ENCODE data around the gene UHRF2.

The UHRF2 gene

DNA sequence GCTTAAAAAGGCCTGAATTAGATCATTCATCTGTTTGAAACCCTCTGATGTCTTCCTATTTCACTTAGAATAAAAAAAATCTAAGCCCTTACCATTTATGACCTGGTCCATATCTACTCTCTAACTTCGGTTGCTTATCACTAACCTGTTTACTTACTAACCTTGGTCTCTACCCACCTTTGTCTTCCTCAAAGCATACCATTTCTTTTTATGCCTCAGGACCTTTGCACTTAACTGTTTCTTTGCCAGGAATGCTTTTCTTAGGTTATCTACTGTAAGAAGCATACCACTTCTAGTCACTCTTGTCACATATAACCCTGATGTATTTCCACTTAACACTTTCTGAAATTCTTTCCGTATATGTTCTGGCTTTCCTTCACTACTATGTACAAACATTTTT, 67.0 kb downstream of the UHRF2 start:
- Histone ChIP-seq H2BK120ac (ENCODE audit: insufficient read depth, low read length, poor library complexity) (no peak overlapping the region), H3K14ac (ENCODE audit: low read length) (no peak overlapping the region), H2BK5ac (ENCODE audit: low read depth, low read length, poor library complexity) (no peak overlapping the region), H3K4ac (ENCODE audit: low read depth, low read length) (no peak overlapping the region), H2AFZ (ENCODE audit: insufficient read depth, low read length, poor library complexity) (no peak overlapping the region), H4K12ac (ENCODE audit: low read depth, low read length) (no peak overlapping the region), H3K9me3 (ENCODE audit: insufficient read depth, low read depth, low read length) (no peaks in the 10 kb centered on the region), H3K18ac (ENCODE audit: low read length) (no peak overlapping the region), H3K79me2 (ENCODE audit: control insufficient read depth, insufficient read depth, low read length, poor library complexity) (no peaks in the 10 kb centered on the region), H3K4me2 (ENCODE audit: low read length) (no peak overlapping the region), H3K4me3 (ENCODE audit: low read depth, low read length) (no peak overlapping the region), H2BK12ac (ENCODE audit: low read length) (no peak overlapping the region), H3K4me1 (ENCODE audit: control insufficient read depth in 1 of 2, insufficient read depth in 2 of 2, low read length in 2 of 2) (no peaks in the 10 kb centered on the region), H3K23ac (ENCODE audit: low read length) (no peak overlapping the region), H2AK5ac (ENCODE audit: low read length) (no peak overlapping the region), H3K9ac (ENCODE audit: low read length) (no peak overlapping the region), H4K91ac (ENCODE audit: low read depth, low read length) (no peak overlapping the region), H3K27me3 (ENCODE audit: insufficient read depth, low read length) (no peaks in the 10 kb centered on the region), H4K8ac (ENCODE audit: low read depth, low read length) (no peak overlapping the region), H3K79me1 (ENCODE audit: low read length) (no peaks in the 10 kb centered on the region), H3K27ac (ENCODE audit: low read depth, low read length) (no peak overlapping the region), H3K36me3 (ENCODE audit: control insufficient read depth in 1 of 2, insufficient read depth in 2 of 2, low read length in 2 of 2) (peaks cover 12 to 13% of the 10 kb centered on the region in 2 experiments)
- no CpG with 5 or more reads among the region's 2 CpGs for WGBS (ENCODE audit: extremely low coverage, insufficient coverage, insufficient read length)
- no peak for DNase-seq

GRCh38 chr9:6484210-6484609, 71.2 kb downstream of the UHRF2 start:
- Histone ChIP-seq H3K14ac (ENCODE audit: low read length) (no peak overlapping the region), H3K4me1 (ENCODE audit: control insufficient read depth in 1 of 2, insufficient read depth in 2 of 2, low read length in 2 of 2) (no peaks in the 10 kb centered on the region), H4K8ac (ENCODE audit: low read depth, low read length) (no peak overlapping the region), H3K79me2 (ENCODE audit: control insufficient read depth, insufficient read depth, low read length, poor library complexity) (no peaks in the 10 kb centered on the region), H3K4me2 (ENCODE audit: low read length) (no peak overlapping the region), H3K18ac (ENCODE audit: low read length) (no peak overlapping the region), H3K79me1 (ENCODE audit: low read length) (no peaks in the 10 kb centered on the region), H3K9ac (ENCODE audit: low read length) (no peak overlapping the region), H3K36me3 (ENCODE audit: control insufficient read depth in 1 of 2, insufficient read depth in 2 of 2, low read length in 2 of 2) (peaks cover 15 to 17% of the 10 kb centered on the region in 2 experiments), H3K23ac (ENCODE audit: low read length) (no peak overlapping the region), H3K9me3 (ENCODE audit: insufficient read depth, low read depth, low read length) (no peaks in the 10 kb centered on the region), H3K4ac (ENCODE audit: low read depth, low read length) (no peak overlapping the region), H2BK12ac (ENCODE audit: low read length) (no peak overlapping the region), H2BK5ac (ENCODE audit: low read depth, low read length, poor library complexity) (no peak overlapping the region), H2AFZ (ENCODE audit: insufficient read depth, low read length, poor library complexity) (no peak overlapping the region), H4K91ac (ENCODE audit: low read depth, low read length) (no peak overlapping the region), H3K27ac (ENCODE audit: low read depth, low read length) (no peak overlapping the region), H2BK120ac (ENCODE audit: insufficient read depth, low read length, poor library complexity) (no peak overlapping the region), H4K12ac (ENCODE audit: low read depth, low read length) (no peak overlapping the region), H2AK5ac (ENCODE audit: low read length) (no peak overlapping the region), H3K27me3 (ENCODE audit: insufficient read depth, low read length) (no peaks in the 10 kb centered on the region), H3K4me3 (ENCODE audit: low read depth, low read length) (no peak overlapping the region)
- whole genome bisulfite sequencing (ENCODE audit: extremely low coverage, insufficient coverage, insufficient read length), result no CpG with 5 or more reads among the region's 2 CpGs
- DNase-seq, result no peak

GRCh38 chr9:6488395-6488794, 75.4 kb downstream of the UHRF2 start:
- Histone ChIP-seq H3K4me2 (ENCODE audit: low read length) (no peak overlapping the region), H2AFZ (ENCODE audit: insufficient read depth, low read length, poor library complexity) (no peak overlapping the region), H4K12ac (ENCODE audit: low read depth, low read length) (no peak overlapping the region), H2BK120ac (ENCODE audit: insufficient read depth, low read length, poor library complexity) (no peak overlapping the region), H4K8ac (ENCODE audit: low read depth, low read length) (no peak overlapping the region), H2BK12ac (ENCODE audit: low read length) (no peak overlapping the region), H3K4ac (ENCODE audit: low read depth, low read length) (no peak overlapping the region), H3K14ac (ENCODE audit: low read length) (no peak overlapping the region), H3K4me1 (ENCODE audit: control insufficient read depth in 1 of 2, insufficient read depth in 2 of 2, low read length in 2 of 2) (no peaks in the 10 kb centered on the region), H3K9ac (ENCODE audit: low read length) (no peak overlapping the region), H3K9me3 (ENCODE audit: insufficient read depth, low read depth, low read length) (no peaks in the 10 kb centered on the region), H3K4me3 (ENCODE audit: low read depth, low read length) (no peak overlapping the region), H3K27ac (ENCODE audit: low read depth, low read length) (no peak overlapping the region), H3K27me3 (ENCODE audit: insufficient read depth, low read length) (no peaks in the 10 kb centered on the region), H3K36me3 (ENCODE audit: control insufficient read depth in 1 of 2, insufficient read depth in 2 of 2, low read length in 2 of 2) (peaks cover 11 to 12% of the 10 kb centered on the region in 2 experiments), H3K79me1 (ENCODE audit: low read length) (no peaks in the 10 kb centered on the region), H3K79me2 (ENCODE audit: control insufficient read depth, insufficient read depth, low read length, poor library complexity) (no peaks in the 10 kb centered on the region), H2AK5ac (ENCODE audit: low read length) (no peak overlapping the region), H3K18ac (ENCODE audit: low read length) (no peak overlapping the region), H2BK5ac (ENCODE audit: low read depth, low read length, poor library complexity) (no peak overlapping the region), H3K23ac (ENCODE audit: low read length) (no peak overlapping the region), H4K91ac (ENCODE audit: low read depth, low read length) (no peak overlapping the region)
- DNase-seq, result no peak
- no CpG with 5 or more reads among the region's 7 CpGs for WGBS (ENCODE audit: extremely low coverage, insufficient coverage, insufficient read length)

GRCh38 chr9:6489099-6489498, 76.1 kb downstream of the UHRF2 start:
- Histone ChIP-seq H3K79me2 (ENCODE audit: control insufficient read depth, insufficient read depth, low read length, poor library complexity) (no peaks in the 10 kb centered on the region), H2BK12ac (ENCODE audit: low read length) (no peak overlapping the region), H3K9ac (ENCODE audit: low read length) (no peak overlapping the region), H2BK5ac (ENCODE audit: low read depth, low read length, poor library complexity) (no peak overlapping the region), H2AFZ (ENCODE audit: insufficient read depth, low read length, poor library complexity) (no peak overlapping the region), H3K4me1 (ENCODE audit: control insufficient read depth in 1 of 2, insufficient read depth in 2 of 2, low read length in 2 of 2) (no peaks in the 10 kb centered on the region), H3K4me3 (ENCODE audit: low read depth, low read length) (no peak overlapping the region), H3K9me3 (ENCODE audit: insufficient read depth, low read depth, low read length) (no peaks in the 10 kb centered on the region), H3K79me1 (ENCODE audit: low read length) (no peaks in the 10 kb centered on the region), H2AK5ac (ENCODE audit: low read length) (no peak overlapping the region), H4K8ac (ENCODE audit: low read depth, low read length) (no peak overlapping the region), H3K18ac (ENCODE audit: low read length) (no peak overlapping the region), H3K4me2 (ENCODE audit: low read length) (no peak overlapping the region), H3K27me3 (ENCODE audit: insufficient read depth, low read length) (no peaks in the 10 kb centered on the region), H3K27ac (ENCODE audit: low read depth, low read length) (no peak overlapping the region), H3K4ac (ENCODE audit: low read depth, low read length) (no peak overlapping the region), H3K14ac (ENCODE audit: low read length) (no peak overlapping the region), H4K91ac (ENCODE audit: low read depth, low read length) (no peak overlapping the region), H4K12ac (ENCODE audit: low read depth, low read length) (no peak overlapping the region), H3K23ac (ENCODE audit: low read length) (no peak overlapping the region), H3K36me3 (ENCODE audit: control insufficient read depth in 1 of 2, insufficient read depth in 2 of 2, low read length in 2 of 2) (peaks cover 9 to 11% of the 10 kb centered on the region in 2 experiments), H2BK120ac (ENCODE audit: insufficient read depth, low read length, poor library complexity) (no peak overlapping the region)
- no CpG with 5 or more reads among the region's 1 CpG for WGBS (ENCODE audit: extremely low coverage, insufficient coverage, insufficient read length)
- no peak for DNase-seq

Measured in trophoblast cell (in vitro differentiated cells and primary cell).